ENCODE measurements around the gene STK33. TPM values are rescaled to one million over a fixed set of nuclear protein-coding genes. Genes with fewer than 3 reads are reported as not detected.

The STK33 gene
- total and polyA plus RNA-seq, 2 of the 13 experiments (the other 11 are each of a cell fraction or from before 2014, with no cell fraction given): 2.7 to 12.6 TPM

- no peak for FAIRE-seq
- 65% methylated on average over 4 of the region's 4 CpGs for WGBS (ENCODE audit: low lambda C conversion rate)
- POLR2A ChIA-PET: no interaction called here
- TF ChIP-seq ZNF784 (CRISPR knock-in tag; IDR thresholded peaks at IDR 0.05; ENCODE audit: borderline replicate concordance) (no peak), ZNF101 (CRISPR knock-in tag; IDR thresholded peaks at IDR 0.05; ENCODE audit: borderline replicate concordance, low read depth) (no peak), ZNF256 (CRISPR knock-in tag; conservative IDR thresholded peaks at IDR 0.05) (no peak), CREB3 (CRISPR knock-in tag; IDR thresholded peaks at IDR 0.05) (no peak), ZNF563 (CRISPR knock-in tag; IDR thresholded peaks at IDR 0.05) (no peak), TIGD3 (CRISPR knock-in tag; IDR thresholded peaks at IDR 0.05; ENCODE audit: borderline replicate concordance) (no peak), REXO4 (CRISPR knock-in tag; IDR thresholded peaks at IDR 0.05; ENCODE audit: borderline replicate concordance) (no peak), GZF1 (CRISPR knock-in tag; IDR thresholded peaks at IDR 0.05) (no peak), AHR (CRISPR knock-in tag; IDR thresholded peaks at IDR 0.05) (no peak), CHD2 (IDR thresholded peaks at IDR 0.05; ENCODE audit: low read depth, low read length) (no peak), ONECUT2 (CRISPR knock-in tag; IDR thresholded peaks at IDR 0.05) (no peak), GMEB2 (CRISPR knock-in tag; IDR thresholded peaks at IDR 0.05; ENCODE audit: low read depth) (no peak), ZBTB43 (CRISPR knock-in tag; conservative IDR thresholded peaks at IDR 0.05) (no peak), ZBTB37 (CRISPR knock-in tag; IDR thresholded peaks at IDR 0.05) (no peak), ISX (CRISPR knock-in tag; conservative IDR thresholded peaks at IDR 0.05) (no peak), GTF3A (CRISPR knock-in tag; conservative IDR thresholded peaks at IDR 0.05) (no peak), PBX2 (CRISPR knock-in tag; IDR thresholded peaks at IDR 0.05) (no peak), GATAD1 (CRISPR knock-in tag; IDR thresholded peaks at IDR 0.05) (no peak)
Observed at GRCh38 chr11:8531312-8531711, 62.7 kb downstream of the STK33 start.

More at GRCh38 chr11:8531312-8531711, 62.7 kb downstream of the STK33 start:
- ATAC-seq (no peak), DNase-seq (ENCODE audit: low spot score) (no peak)
- Histone ChIP-seq H3K27ac (ENCODE audit: extremely low read length, insufficient read depth, low read length) (no peak overlapping the region), H4K20me1 (ENCODE audit: insufficient read depth, low read length) (no peaks in the 10 kb centered on the region), H3K27me3 (ENCODE audit: control insufficient read depth in 1 of 2, insufficient read depth in 2 of 2, low read length in 2 of 2) (no peaks in the 10 kb centered on the region; a peak in 1 of 5 replicates), H3K4me3 (replicated peaks in 1 of 3; ENCODE audit: insufficient read depth in 1 of 3, low read depth in 2 of 3, low read length in 3 of 3) (no peak overlapping the region), H3K36me3 (replicated peaks in 1 of 2; ENCODE audit: control insufficient read depth in 1 of 2, insufficient read depth in 2 of 2, low read length in 2 of 2) (no peaks in the 10 kb centered on the region), H3K9ac (ENCODE audit: insufficient read depth, low read depth, low read length) (no peak overlapping the region), H3K9me3 (ENCODE audit: low read length) (no peaks in the 10 kb centered on the region), H3K4me1 (ENCODE audit: insufficient read depth, low read length) (no peaks in the 10 kb centered on the region), H3K79me2 (ENCODE audit: insufficient read depth, low read length) (no peaks in the 10 kb centered on the region), H3K4me2 (ENCODE audit: low read depth, low read length) (no peak overlapping the region), H2AFZ (ENCODE audit: low read length) (no peak overlapping the region)
- in situ Hi-C loops (cut with HindIII; ENCODE audit: extremely low pct_ligation_motif_present, low pct_unique_long_range_greater_than_20kb) (no loop called here), intact Hi-C loops (cut with micrococcal nuclease; ENCODE audit: unreplicated experiment) (no loop called here)
- CTCF ChIA-PET (ENCODE audit: low intra/inter-chr PET ratio, low total read pairs): no interaction called here
- BruUV-seq (replicated peaks): no TSS peak
